Stimulated activated CD8-positive, alpha-beta memory T cell treated with anti-CD3 and anti-CD28 coated beads, Interleukin-15, amount 100 ng/mL, for 4 hours (primary cell): ENCODE data around the gene YARS1.
A peak's percentile ranks its signal among the peaks of the same experiment; 100 is the strongest.

Experiments used
- DNase-seq, 2 donors: peaks; one replicate each; pipeline ENCODE4 v3.0.0-alpha.2; 2020; ENCODE audit warnings: low read depth in 2 of 2

The YARS1 gene

GRCh38 chr1:32765570-32766327 lies 51.4 kb downstream of the YARS1 start:
- DNase-seq, result no peak

DNA sequence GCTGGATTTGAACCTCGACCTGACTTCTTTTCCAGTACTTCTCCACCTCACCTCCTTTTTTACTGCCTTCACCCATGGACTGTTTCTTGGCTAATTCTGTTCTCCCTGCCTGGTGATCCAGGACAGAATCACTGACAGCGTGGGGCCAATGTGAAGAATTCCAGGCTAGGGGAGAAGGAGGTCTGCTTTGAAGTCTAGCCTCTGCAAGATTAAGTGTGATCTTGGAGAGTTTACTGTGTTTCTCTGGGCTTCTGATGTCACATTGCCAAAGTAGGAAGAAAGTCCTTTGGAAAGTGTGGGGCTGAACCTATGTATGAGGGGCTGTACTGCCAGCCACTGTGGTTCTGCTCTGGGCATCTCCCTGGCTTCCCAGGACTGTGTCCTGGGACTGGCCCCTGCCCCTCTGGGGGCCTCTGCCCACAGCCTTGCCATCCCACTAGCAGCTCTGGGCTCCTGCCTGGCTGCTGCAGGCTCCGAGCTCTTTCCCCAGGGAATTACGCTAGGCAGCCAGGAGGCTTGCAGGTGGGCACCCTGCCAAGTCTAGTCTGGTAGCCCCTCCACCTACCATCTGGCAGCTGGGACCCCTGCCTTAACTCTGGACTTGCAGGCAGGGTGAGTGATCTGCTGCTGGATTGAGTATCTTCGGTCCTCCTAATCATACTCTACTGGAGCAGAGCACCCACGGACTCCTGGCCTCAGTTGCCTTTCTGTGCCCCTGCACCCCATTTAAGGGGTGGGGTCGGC lies 52.2 kb downstream of the YARS1 start:
- DNase-seq, result no peak

DNA sequence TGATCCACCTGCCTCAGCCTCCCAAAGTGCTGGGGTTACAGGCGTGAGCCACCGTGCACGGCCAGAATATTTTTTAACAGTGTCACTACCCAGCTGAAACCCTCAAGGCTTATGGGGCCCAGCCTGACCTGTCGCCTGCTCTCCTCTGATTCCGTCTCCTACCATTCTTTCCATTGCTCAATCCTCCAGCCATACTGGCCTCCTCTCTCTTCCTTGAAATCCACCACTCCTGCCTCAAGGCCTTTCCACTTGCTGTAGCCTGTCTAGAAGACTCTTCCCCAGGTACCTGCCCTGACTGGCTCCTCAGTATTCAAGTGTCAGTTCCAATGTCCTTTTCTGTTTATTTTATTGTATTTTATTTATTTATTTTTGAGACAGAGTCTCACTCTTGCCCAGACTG lies 53.9 kb downstream of the YARS1 start:
- DNase-seq, result no peak

DNA sequence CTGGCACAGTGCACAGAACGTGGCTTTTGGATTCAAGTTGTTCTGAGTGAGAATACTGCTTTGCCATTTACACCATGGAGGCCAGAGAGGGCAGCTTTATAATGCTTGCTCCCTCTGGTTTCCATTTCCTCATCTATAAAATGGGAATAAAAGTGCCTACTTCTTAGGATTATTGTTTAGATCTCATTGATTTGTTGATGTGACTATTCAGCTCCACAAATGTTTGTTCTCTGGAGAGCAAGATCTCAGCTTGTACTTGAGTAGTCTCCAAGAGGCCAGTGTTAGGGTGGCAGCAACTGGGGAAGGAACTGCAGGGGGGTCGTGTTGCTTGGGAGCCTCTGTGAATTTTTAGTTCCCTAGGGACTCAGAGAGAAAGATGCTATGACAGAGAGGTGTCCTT lies 55.2 kb downstream of the YARS1 start:
- no peak for DNase-seq

GRCh38 chr1:32761253-32761877 lies 55.8 kb downstream of the YARS1 start:
- DNase-seq, result peak; percentile 16 to 17

DNA sequence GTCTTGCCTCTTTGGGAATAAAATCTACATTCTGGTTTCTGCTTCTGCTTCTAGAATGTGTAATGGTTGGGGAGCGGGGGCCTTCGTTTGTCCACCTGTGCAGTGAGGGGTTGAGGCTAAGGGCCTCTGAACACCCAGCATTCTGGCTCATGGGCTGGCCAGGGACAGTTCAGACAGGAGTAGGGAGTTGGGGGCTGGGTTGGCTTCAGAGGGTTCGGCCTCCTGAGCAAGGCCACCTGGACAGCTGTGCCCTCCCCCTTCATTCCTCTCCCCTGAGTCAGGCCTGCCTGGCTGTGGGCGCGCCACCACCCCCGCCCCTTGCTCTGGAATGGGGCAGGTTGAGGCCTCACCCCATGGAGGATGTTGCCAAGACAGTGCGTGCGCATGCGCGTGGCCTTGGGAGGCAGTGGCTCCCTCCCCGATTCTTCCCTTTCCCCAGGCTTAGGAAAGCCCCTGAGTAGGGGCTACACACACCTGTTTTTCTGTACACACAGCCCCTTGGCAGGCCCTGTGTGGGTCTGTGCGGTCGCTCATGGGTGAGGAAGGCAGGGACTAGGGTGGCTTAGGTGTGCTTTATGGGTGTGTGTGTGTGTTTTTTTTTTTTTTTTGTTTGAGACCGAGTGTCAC lies 57.0 kb downstream of the YARS1 start:
- no peak for DNase-seq

DNA sequence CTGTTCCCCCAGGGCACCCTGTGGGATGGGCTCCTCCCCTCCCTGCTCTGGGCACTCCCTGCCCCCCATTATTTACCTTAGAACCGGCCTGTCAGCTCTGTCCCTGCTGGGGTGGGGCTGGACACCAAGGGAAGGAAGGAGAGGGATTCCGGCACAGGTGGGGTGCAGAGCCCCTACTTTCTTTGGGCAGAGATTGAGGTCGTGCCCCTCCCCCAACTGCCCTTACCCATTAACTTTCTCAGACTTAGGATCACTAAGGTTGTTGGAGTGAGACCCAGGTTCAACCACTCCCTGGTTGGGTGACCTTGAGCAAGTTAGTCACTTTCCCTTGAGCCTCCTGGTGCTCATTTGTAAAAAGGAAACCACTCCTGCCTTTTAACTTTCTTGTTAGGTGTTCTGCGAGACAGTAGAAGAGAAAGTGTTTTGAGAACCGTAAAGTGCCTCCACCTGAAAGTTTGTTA lies 57.6 kb downstream of the YARS1 start:
- DNase-seq, result no peak

DNA sequence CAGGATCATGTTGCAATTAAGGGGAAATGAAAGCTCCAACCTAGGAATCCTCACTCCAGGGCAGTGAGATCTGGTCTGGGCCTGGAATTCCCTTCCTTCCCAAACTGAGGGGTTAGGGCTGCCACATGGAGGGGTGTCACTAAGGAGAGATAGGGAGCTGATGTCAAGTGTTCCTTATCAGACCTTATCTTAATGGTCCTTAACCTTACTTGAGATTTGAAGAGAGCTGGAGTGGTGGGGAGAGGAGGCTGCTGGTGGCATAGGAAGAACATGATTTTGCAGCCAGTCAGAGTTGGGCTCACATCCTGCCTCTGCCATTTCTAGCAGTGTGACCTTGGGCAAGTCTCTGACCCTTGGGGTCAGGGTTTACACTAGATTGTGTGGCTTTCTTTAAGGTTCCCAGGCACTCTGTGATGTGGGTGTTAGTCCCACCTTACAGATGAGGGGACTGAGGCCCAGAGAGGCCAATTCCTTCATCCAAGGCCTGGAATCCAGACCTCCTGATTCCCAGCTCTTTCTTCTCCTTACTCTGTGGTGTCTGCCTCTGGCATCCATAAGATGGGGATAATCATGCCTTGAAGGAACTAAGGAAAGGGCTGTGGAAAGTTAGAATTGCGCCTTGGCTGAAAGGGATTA lies 58.2 kb downstream of the YARS1 start:
- no peak for DNase-seq

DNA sequence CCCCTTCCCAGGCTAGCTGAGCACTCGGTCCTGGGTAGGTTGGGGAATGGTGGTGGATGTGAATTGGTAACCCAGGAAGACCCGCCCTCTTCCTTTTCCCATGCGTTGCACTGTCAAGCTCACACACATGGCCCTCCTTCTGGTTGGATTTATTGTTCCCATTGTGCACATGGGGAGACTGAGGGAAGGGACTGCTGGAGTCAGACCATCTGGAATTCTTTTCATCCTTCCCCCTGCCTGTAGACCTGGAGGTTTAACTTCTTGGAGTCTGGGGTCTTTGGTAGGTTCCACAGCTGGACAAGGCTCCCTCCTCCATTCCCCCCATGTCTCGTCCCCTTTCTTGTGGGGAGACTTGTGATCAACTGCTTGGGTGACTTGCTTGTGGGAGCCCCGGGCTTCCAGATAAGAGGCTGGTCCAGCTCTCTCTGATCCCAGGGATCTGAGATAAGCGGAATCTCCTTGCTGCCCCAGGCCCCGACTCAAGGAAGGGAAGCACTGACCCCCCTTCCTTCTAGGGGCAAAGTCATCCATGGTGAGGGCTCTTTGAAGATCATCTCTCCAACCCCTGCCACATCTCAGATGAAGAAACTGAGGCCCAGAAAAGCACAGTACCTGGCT lies 58.9 kb downstream of the YARS1 start:
- DNase-seq, result no peak

- no peak for DNase-seq
Measured at GRCh38 chr1:32757213-32757895, 59.8 kb downstream of the YARS1 start.

GRCh38 chr1:32755810-32756159 lies 61.4 kb downstream of the YARS1 start:
- no peak for DNase-seq

GRCh38 chr1:32755098-32755809 lies 61.9 kb downstream of the YARS1 start:
- no peak for DNase-seq

DNA sequence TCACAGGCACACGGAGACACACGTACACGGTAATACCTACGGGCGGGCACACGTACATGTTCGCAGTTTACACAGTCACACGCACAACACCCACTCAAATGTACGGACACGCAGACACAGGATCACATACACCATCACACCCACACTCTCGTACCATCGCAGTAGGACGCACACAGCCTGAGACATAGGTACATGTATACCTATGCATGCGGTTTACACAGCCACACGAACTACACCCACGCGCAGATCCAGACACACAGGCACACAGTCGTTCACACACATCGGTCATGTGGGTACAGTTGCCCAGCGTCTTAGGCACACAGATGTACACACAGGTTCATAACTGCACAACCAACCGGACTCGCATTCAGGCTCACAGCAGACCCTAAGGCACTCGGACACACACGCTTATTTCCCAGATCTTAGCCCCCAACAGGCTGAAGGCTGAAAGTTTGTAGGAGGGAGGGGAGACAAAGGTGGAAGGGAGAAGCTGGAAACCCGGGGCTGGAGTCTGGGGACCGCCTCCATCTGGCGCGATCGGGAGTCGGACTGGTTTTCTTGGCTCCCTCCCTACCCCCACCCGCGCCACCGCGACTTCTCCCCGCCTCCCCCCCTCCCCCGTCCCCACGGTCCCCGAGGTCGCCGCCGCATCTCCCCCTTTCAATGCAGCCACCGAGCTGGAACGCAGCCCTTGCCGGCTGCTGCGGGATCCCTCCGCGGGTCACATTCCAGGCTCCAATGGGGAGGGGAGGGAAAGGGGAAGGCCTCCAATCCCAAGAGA lies 62.7 kb downstream of the YARS1 start:
- DNase-seq, result peak; percentile 14 to 19

DNA sequence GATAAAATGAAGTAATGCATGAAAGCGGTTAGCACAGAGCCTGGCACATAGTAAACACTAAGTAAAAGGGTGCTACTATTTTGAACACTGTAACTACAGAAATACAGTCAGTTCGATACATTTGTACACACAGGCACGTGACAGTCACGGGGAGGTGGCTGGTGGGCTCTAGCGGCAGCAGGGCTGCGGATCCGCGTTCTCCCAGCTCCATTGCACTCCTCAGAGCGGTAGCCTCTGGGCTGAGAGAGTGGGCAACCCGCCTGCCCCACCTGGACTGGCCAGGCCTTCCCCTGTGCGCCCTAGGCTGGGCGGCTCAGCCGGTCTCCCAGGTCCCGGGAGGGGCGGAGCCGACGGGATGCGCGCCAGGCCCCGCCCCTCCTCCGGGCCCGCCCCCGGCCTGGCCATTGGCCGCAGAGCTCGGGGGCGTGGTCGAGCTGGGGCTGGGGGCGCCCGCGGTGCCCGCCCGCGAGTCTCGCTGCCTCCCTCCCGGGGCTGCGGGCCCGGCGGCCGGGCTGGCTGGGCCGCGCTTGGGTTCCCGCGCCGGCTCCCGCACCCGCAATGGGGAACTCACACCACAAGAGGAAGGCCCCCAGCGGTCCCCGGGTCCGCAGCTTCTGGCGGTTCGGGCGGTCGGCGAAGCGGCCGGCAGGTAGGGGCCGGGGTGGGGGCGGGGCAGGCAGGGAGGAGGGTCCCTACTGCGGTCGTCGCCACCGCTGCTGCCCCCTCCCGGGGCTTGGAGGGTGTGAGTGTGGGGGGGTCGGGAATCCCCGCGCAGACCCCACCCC lies 63.4 kb downstream of the YARS1 start:
- peak in 1 of 2 donors; percentile 42 for DNase-seq

DNA sequence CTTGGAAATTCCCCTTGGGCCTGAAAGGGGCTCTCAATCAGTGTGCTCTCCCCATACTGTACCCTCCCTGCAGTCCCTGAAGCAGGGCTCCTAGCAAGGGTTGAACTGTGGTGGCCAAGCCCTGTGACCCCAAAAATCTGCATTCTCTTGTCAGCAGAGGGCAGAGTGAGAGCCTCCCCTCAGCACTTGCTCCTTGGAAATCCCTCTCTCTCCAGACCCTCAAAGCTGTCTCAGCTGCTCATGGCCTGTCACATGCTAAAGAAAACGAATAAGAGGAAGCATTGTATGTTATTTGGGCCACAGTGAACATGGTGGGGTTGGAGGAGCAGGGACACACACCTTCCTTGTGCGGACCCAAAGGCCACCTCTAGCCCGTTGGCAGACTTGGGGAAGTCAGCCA lies 67.4 kb downstream of the YARS1 start:
- no peak for DNase-seq

- DNase-seq, result no peak
Measured at GRCh38 chr1:32749332-32749731, 67.8 kb downstream of the YARS1 start.

DNA sequence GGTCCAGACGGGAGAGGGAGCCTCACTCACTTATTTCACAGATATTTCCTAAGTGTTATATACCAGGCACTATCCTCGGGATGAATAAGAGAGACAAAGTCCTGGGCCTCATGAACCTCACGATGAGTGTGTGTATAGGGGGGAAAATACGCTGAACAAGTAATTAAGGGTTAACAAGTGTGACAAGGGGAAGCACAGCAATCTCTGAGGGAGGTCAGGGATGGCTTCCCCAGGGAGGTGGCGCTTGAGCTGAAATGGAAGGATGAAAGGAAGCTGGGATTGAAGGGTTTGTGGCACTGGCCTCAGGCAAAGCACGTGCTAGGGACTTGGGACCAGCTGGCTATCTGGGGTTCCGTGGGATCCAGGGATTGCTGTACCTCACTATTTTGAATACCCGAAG lies 68.2 kb downstream of the YARS1 start:
- no peak for DNase-seq

- DNase-seq, result no peak
Measured at GRCh38 chr1:32748348-32748747, 68.8 kb downstream of the YARS1 start.

- DNase-seq, result no peak
Measured at GRCh38 chr1:32746130-32746529, 71.0 kb downstream of the YARS1 start.
